K562 (cell line): ENCODE measurements around the gene TMEM203. TPM values are rescaled to one million over a fixed set of nuclear protein-coding genes. Genes with fewer than 3 reads are reported as not detected.

Experiments
- BRF2 ChIP-seq: IDR thresholded peaks from 3 replicates; pipeline ENCODE4 v1.6.1; 2011; ENCODE audit warnings: borderline replicate concordance, mild to moderate bottlenecking; ENCODE audit not compliant: insufficient read length, insufficient read depth
- CBX3 ChIP-seq, 2 experiments: IDR thresholded peaks; 1 replicate in 1 of 2; 2 replicates in 1 of 2; pipeline ENCODE4 v1.6.1; 2012; ENCODE audit warnings: inconsistent platforms in 2 of 2, low read length in 2 of 2, borderline replicate concordance in 1 of 2, control low read depth in 1 of 2
- CREBBP ChIP-seq: IDR thresholded peaks from one replicate; pipeline ENCODE4 v1.6.1; 2012; ENCODE audit warnings: low read depth, mild to moderate bottlenecking, control low read depth, inconsistent platforms, low read length
- DLX4 ChIP-seq: fragments of 250-450 bp; sonication (Bioruptor Pico); IDR thresholded peaks from 2 replicates; pipeline ENCODE4 v1.6.1; 2021; ENCODE audit warnings: mild to moderate bottlenecking
- HNRNPUL1 ChIP-seq: fragments of 200-400 bp; formaldehyde crosslinking; IDR thresholded peaks from 2 replicates; pipeline ENCODE4 v1.6.1; 2017; ENCODE audit warnings: low read length
- KLF6 ChIP-seq: fragments of 250-450 bp; sonication (Bioruptor Pico); IDR thresholded peaks from 2 replicates; pipeline ENCODE4 v1.4.0; 2020; ENCODE audit warnings: mild to moderate bottlenecking, moderate library complexity, borderline replicate concordance
- NFIX ChIP-seq: fragments of 250-450 bp; sonication (Bioruptor Pico); IDR thresholded peaks from 2 replicates; pipeline ENCODE4 v1.4.0; 2020; ENCODE audit warnings: low read depth, mild to moderate bottlenecking, moderate library complexity
- NR1H2 ChIP-seq: sonication (generic); formaldehyde crosslinking; IDR thresholded peaks from 2 replicates; pipeline ENCODE4 v1.4.0; 2020; ENCODE audit warnings: mild to moderate bottlenecking, missing genetic modification reagents
- STAT5B ChIP-seq: fragments of 250-450 bp; sonication (Bioruptor Pico); IDR thresholded peaks from 2 replicates; pipeline ENCODE4 v1.8.0; 2021; ENCODE audit warnings: mild to moderate bottlenecking, inconsistent platforms
- TAF1 ChIP-seq: IDR thresholded peaks from 2 replicates; pipeline ENCODE4 v1.6.1; 2011; ENCODE audit warnings: mild to moderate bottlenecking, low read length, moderate library complexity; ENCODE audit not compliant: insufficient read depth, control insufficient read depth, severe bottlenecking; ENCODE audit errors: extremely low read depth
- TCF7 ChIP-seq: sonication (generic); IDR thresholded peaks from 2 replicates; pipeline ENCODE4 v1.6.1; 2016; ENCODE audit warnings: antibody characterized with exemption, borderline replicate concordance
- U2AF1 ChIP-seq: fragments of 200-400 bp; formaldehyde crosslinking; optimal IDR thresholded peaks from 2 replicates; pipeline ENCODE3; 2017; ENCODE audit warnings: mild to moderate bottlenecking, low read depth, low read length, moderate library complexity
- ZBTB33 ChIP-seq: sonication (generic); formaldehyde crosslinking; IDR thresholded peaks from 2 replicates; pipeline ENCODE4 v1.8.1; 2023; ENCODE audit warnings: mild to moderate bottlenecking, missing genetic modification reagents
- ZNF507 ChIP-seq: conservative IDR thresholded peaks from 2 replicates; pipeline ENCODE4 v1.6.1; 2017; ENCODE audit warnings: missing genetic modification characterization, missing compliant biosample characterization
- ZNF707 ChIP-seq: fragments of 250-450 bp; sonication (Bioruptor Pico); conservative IDR thresholded peaks from 2 replicates; pipeline ENCODE4 v1.8.0; 2022; ENCODE audit warnings: inconsistent platforms, mild to moderate bottlenecking, moderate library complexity
- ZSCAN32 ChIP-seq: fragments of 450-650 bp; formaldehyde crosslinking; IDR thresholded peaks from 2 replicates; pipeline ENCODE4 v1.4.0; 2020; ENCODE audit warnings: mild to moderate bottlenecking, moderate library complexity
- polyA plus RNA-seq, 8 experiments: library from polyadenylated mRNA; depleted of rRNA in 4 of 8; stranded (reverse) in 5 of 8; unstranded in 3 of 8; fragments of >200 nt; fragmentation: Nextera tagmentation in 2 of 8; fragmentation: Illumina TruSeq in 1 of 8; extraction: Ambion mirVana in 2 of 8; extraction: Trizol in 1 of 8; gene quantifications; 2 replicates each; pipeline versions ENCODE4 v1.2.1 to v1.2.3, GENCODE V29; 2011 to 2014; ENCODE audit warnings: inconsistent platforms in 1 of 8, missing spikeins in 1 of 8
- total RNA-seq, 7 experiments: library from RNA; depleted of rRNA in 6 of 7; stranded (reverse); fragments of >200 nt in 6 of 7; fragmentation: Illumina TruSeq in 2 of 7; extraction: Trizol in 2 of 7; gene quantifications; 2 replicates each; pipeline versions ENCODE4 v1.2.1 to v1.2.3, GENCODE V29; 2011 to 2021; ENCODE audit warnings: low replicate concordance in 1 of 7
- TF ChIP-seq, protein P1 (sequence below): fragments of 450-650 bp; formaldehyde crosslinking; IDR thresholded peaks from 2 replicates; pipeline ENCODE4 v1.4.0; 2020; ENCODE audit warnings: mild to moderate bottlenecking, moderate library complexity
- TF ChIP-seq, protein P2 (sequence below): fragments of 200-800 bp; sonication (Bioruptor generic); IDR thresholded peaks from 2 replicates; pipeline ENCODE4 v1.6.1; 2017; ENCODE audit warnings: missing genetic modification characterization, missing compliant biosample characterization
- TF ChIP-seq, protein P3 (sequence below): sonication (generic); formaldehyde crosslinking; IDR thresholded peaks from 2 replicates; pipeline ENCODE4 v1.9.0; 2022; ENCODE audit warnings: mild to moderate bottlenecking, missing genetic modification reagents

TMEM203 gene
- total and polyA plus RNA-seq, 9 of the 15 experiments (the other 6 are each of a cell fraction or from before 2014, with no cell fraction given) = 8.8 to 59.5 (median 37.6) TPM

GRCh38 chr9:137156567-137157375, 48.7 kb downstream of the TMEM203 start (continued):
- TF ChIP-seq, protein P1, sequence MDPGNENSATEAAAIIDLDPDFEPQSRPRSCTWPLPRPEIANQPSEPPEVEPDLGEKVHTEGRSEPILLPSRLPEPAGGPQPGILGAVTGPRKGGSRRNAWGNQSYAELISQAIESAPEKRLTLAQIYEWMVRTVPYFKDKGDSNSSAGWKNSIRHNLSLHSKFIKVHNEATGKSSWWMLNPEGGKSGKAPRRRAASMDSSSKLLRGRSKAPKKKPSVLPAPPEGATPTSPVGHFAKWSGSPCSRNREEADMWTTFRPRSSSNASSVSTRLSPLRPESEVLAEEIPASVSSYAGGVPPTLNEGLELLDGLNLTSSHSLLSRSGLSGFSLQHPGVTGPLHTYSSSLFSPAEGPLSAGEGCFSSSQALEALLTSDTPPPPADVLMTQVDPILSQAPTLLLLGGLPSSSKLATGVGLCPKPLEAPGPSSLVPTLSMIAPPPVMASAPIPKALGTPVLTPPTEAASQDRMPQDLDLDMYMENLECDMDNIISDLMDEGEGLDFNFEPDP = no peak
- no peak for TF ChIP-seq TAF1
- TF ChIP-seq CBX3 (IDR thresholded peaks at IDR 0.05; ENCODE audit: borderline replicate concordance in 1 of 2, low read length in 2 of 2) = no peak
- TF ChIP-seq ZSCAN32 (CRISPR knock-in tag) = no peak
- no peak for TF ChIP-seq ZNF707 (CRISPR knock-in tag)
- no peak for TF ChIP-seq KLF6
- no peak for TF ChIP-seq BRF2
- TF ChIP-seq ZNF507 = no peak
- TF ChIP-seq, protein P2, sequence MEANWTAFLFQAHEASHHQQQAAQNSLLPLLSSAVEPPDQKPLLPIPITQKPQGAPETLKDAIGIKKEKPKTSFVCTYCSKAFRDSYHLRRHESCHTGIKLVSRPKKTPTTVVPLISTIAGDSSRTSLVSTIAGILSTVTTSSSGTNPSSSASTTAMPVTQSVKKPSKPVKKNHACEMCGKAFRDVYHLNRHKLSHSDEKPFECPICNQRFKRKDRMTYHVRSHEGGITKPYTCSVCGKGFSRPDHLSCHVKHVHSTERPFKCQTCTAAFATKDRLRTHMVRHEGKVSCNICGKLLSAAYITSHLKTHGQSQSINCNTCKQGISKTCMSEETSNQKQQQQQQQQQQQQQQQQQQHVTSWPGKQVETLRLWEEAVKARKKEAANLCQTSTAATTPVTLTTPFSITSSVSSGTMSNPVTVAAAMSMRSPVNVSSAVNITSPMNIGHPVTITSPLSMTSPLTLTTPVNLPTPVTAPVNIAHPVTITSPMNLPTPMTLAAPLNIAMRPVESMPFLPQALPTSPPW (CRISPR knock-in tag) = peak; percentile 48; the same call in 1 of the 2 replicates
- no peak for TF ChIP-seq NR1H2 (CRISPR knock-in tag)
- no peak for TF ChIP-seq U2AF1
- TF ChIP-seq NFIX = no peak
- TF ChIP-seq CREBBP = no peak
- TF ChIP-seq ZBTB33 (CRISPR knock-in tag) = peak; percentile 95
- no peak for TF ChIP-seq STAT5B (CRISPR knock-in tag)
- TF ChIP-seq HNRNPUL1 = no peak
- TF ChIP-seq DLX4 (CRISPR knock-in tag) = no peak
- TF ChIP-seq, protein P3, sequence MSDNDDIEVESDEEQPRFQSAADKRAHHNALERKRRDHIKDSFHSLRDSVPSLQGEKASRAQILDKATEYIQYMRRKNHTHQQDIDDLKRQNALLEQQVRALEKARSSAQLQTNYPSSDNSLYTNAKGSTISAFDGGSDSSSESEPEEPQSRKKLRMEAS (CRISPR knock-in tag) = no peak
- no peak for TF ChIP-seq TCF7
